ENCODE measurements around the gene DTWD1. TPM values are rescaled to one million over a fixed set of nuclear protein-coding genes. Genes with fewer than 3 reads are reported as not detected.

DTWD1 gene
- total RNA-seq, 1 experiment from 2014 or later, result 24.5 TPM

DNA sequence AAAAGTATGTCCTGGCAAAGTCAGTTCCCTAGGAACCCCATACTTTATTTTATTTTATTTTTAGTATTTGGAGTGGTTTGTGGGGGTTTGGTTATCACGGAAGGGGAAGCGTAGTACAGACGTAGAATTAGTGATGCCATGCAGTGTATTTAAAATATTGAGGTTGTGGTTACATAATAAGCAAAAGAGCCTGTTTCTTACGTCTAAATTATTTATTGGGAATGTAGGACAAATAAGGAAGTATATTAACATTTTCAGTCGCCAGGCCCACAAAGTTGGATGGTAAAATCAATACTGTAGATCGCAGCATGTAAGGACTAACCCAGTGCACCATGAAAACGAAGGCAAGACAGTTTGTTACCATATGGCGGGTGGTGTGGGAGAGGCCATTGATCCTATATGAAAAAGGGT is 558 bp downstream of the DTWD1 start:
- BruUV-seq (replicated peaks), result no TSS peak
- Histone ChIP-seq H2AFZ (peak overlapping the region; percentile 88), H3K27ac (peak overlapping the region; percentile 66), H3K4me3 (peak overlapping the region; percentile 98), H3K9me3 (ENCODE audit: insufficient read depth, low read depth) (peaks cover 6% of the 10 kb centered on the region), H3K4me2 (peak overlapping the region; percentile 74), H3K4me1 (replicated peaks; ENCODE audit: insufficient read depth) (peaks cover 13% of the 10 kb centered on the region), H4K20me1 (ENCODE audit: insufficient read depth) (no peaks in the 10 kb centered on the region), H3K79me2 (ENCODE audit: low read depth) (peaks cover 27% of the 10 kb centered on the region), H3K27me3 (ENCODE audit: insufficient read depth, low read depth) (no peaks in the 10 kb centered on the region), H3K9me2 (ENCODE audit: insufficient read depth) (no peaks in the 10 kb centered on the region; the same call in 1 of the 2 replicates), H3K36me3 (ENCODE audit: low read depth) (peaks cover 16% of the 10 kb centered on the region), H3F3A (ENCODE audit: insufficient read depth, low read depth) (peaks cover 13% of the 10 kb centered on the region; the same call in 1 of the 2 replicates)
- DNase-seq, result no peak
- CTCF ChIA-PET, result interaction anchor here (0.7 kb wide), 1 partner anchor 755 kb away, joined by 17 read pairs; no protein-coding TSS in a partner anchor
- intact Hi-C loops (cut with micrococcal nuclease; ENCODE audit: unreplicated experiment), result loop anchor here (10.0 kb wide), 1 partner anchor 467 kb away; the partner anchor contains the start of gene COPS2
- TF ChIP-seq EZH2 (IDR thresholded peaks at IDR 0.05; ENCODE audit: low read depth), result no peak
- TF ChIP-seq, protein P1, sequence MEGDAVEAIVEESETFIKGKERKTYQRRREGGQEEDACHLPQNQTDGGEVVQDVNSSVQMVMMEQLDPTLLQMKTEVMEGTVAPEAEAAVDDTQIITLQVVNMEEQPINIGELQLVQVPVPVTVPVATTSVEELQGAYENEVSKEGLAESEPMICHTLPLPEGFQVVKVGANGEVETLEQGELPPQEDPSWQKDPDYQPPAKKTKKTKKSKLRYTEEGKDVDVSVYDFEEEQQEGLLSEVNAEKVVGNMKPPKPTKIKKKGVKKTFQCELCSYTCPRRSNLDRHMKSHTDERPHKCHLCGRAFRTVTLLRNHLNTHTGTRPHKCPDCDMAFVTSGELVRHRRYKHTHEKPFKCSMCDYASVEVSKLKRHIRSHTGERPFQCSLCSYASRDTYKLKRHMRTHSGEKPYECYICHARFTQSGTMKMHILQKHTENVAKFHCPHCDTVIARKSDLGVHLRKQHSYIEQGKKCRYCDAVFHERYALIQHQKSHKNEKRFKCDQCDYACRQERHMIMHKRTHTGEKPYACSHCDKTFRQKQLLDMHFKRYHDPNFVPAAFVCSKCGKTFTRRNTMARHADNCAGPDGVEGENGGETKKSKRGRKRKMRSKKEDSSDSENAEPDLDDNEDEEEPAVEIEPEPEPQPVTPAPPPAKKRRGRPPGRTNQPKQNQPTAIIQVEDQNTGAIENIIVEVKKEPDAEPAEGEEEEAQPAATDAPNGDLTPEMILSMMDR (conservative IDR thresholded peaks at IDR 0.05), result no peak
- POLR2A ChIA-PET (ENCODE audit: unreplicated experiment), result interaction anchor here (0.6 kb wide), 1 partner anchor 576 kb away, joined by 4 read pairs; no protein-coding TSS in a partner anchor

DNA sequence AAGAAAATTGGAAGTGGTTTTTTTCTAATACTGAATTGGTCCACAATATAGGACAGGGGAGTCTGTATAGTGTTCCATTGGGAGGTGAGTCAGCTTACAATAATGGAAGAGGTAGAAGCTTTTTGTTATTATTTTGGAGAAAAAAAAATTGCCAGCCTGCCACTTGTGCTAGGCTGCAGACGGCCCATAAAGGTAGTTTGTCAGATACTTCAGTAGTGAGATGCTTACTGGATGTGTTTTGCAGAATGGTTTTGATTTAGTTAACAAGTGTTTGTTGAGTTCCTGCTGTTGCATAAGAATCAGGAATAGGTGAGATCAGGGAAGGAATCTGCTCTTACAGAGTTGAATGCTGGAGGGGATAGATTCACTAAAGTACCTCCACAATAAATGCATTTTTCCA is 1.0 kb downstream of the DTWD1 start:
- Histone ChIP-seq H3K4me3 (peak overlapping the region; percentile 98), H3K9me2 (ENCODE audit: insufficient read depth) (no peaks in the 10 kb centered on the region; the same call in 1 of the 2 replicates), H3F3A (ENCODE audit: insufficient read depth, low read depth) (peaks cover 17% of the 10 kb centered on the region), H3K27me3 (ENCODE audit: insufficient read depth, low read depth) (no peaks in the 10 kb centered on the region), H3K27ac (no peak overlapping the region), H3K79me2 (ENCODE audit: low read depth) (peaks cover 27% of the 10 kb centered on the region), H2AFZ (peak overlapping the region; percentile 88), H3K36me3 (ENCODE audit: low read depth) (peaks cover 19% of the 10 kb centered on the region), H3K4me1 (replicated peaks; ENCODE audit: insufficient read depth) (peaks cover 16% of the 10 kb centered on the region), H3K9me3 (ENCODE audit: insufficient read depth, low read depth) (peaks cover 6% of the 10 kb centered on the region), H4K20me1 (ENCODE audit: insufficient read depth) (no peaks in the 10 kb centered on the region), H3K4me2 (peak overlapping the region; percentile 74)
- CTCF ChIA-PET, result no interaction called here
- POLR2A ChIA-PET (ENCODE audit: unreplicated experiment), result no interaction called here
- BruUV-seq (replicated peaks), result no TSS peak
- intact Hi-C loops (cut with micrococcal nuclease; ENCODE audit: unreplicated experiment), result loop anchor here (10.0 kb wide), 1 partner anchor 467 kb away; the partner anchor contains the start of gene COPS2
- DNase-seq, result no peak
- no peak for TF ChIP-seq EZH2 (IDR thresholded peaks at IDR 0.05; ENCODE audit: low read depth)
- TF ChIP-seq, protein P1 (conservative IDR thresholded peaks at IDR 0.05), result no peak

DNA sequence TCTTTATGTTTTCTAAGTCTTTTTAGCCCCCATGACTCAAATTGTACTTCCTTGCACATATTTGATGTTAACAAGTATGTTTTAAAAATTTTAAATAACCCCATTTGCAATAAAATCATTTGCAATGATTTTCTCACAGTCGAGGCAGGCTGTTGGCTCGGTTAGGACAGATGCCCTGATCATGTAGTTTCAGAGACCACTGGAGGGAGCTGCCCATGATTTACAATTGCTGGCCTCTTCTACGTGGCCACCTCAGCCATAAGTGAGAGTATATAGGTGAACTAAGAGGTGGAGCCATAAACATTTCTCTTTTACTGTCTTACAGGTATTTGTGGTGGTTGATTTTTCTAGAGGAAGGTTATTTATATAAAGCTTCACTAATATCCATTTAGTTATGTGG is 1.7 kb downstream of the DTWD1 start:
- no peak overlapping the region for H3K4me3 ChIP-seq
- peaks cover 6% of the 10 kb centered on the region for H3K9me3 ChIP-seq (ENCODE audit: insufficient read depth, low read depth)
- H3K9me2 ChIP-seq (ENCODE audit: insufficient read depth), result no peaks in the 10 kb centered on the region; the same call in 1 of the 2 replicates
- H3K27me3 ChIP-seq (ENCODE audit: insufficient read depth, low read depth), result no peaks in the 10 kb centered on the region
- H4K20me1 ChIP-seq (ENCODE audit: insufficient read depth), result no peaks in the 10 kb centered on the region
- H2AFZ ChIP-seq, result no peak overlapping the region
- peaks cover 19% of the 10 kb centered on the region for H3K36me3 ChIP-seq (ENCODE audit: low read depth)
- peak overlapping the region; percentile 74; the same call in 1 of the 2 replicates for H3K4me2 ChIP-seq
- no TSS peak for BruUV-seq (replicated peaks)
- ChIA-PET CTCF (no interaction called here), POLR2A (ENCODE audit: unreplicated experiment) (no interaction called here)
- H3K4me1 ChIP-seq (replicated peaks; ENCODE audit: insufficient read depth), result peaks cover 23% of the 10 kb centered on the region
- intact Hi-C loops (cut with micrococcal nuclease; ENCODE audit: unreplicated experiment), result loop anchor here (10.0 kb wide), 1 partner anchor 468 kb away; the partner anchor contains the start of gene COPS2
- DNase-seq, result no peak
- no peak overlapping the region for H3K27ac ChIP-seq
- H3K79me2 ChIP-seq (ENCODE audit: low read depth), result peaks cover 27% of the 10 kb centered on the region
- H3F3A ChIP-seq (ENCODE audit: insufficient read depth, low read depth), result peaks cover 24% of the 10 kb centered on the region
- TF ChIP-seq EZH2 (IDR thresholded peaks at IDR 0.05; ENCODE audit: low read depth), result no peak
- TF ChIP-seq, protein P1 (conservative IDR thresholded peaks at IDR 0.05), result no peak
